LNCaP clone FGC (cell line): Measurements from ENCODE around the gene NIN.

Experiments
- DNase-seq: peaks from one replicate; pipeline ENCODE4 v3.0.0-alpha.2; 2011; ENCODE audit warnings: low read depth
- H3K4me3 ChIP-seq: 2 replicates; pipeline ENCODE4 v1.5.1; 2011; ENCODE audit warnings: mild to moderate bottlenecking, low read depth, low read length, control low read depth
- CTCF ChIP-seq: IDR thresholded peaks from 2 replicates; pipeline ENCODE4 v1.5.1; 2012; ENCODE audit warnings: mild to moderate bottlenecking; ENCODE audit not compliant: control insufficient read depth, insufficient read depth; ENCODE audit errors: extremely low read depth

The NIN gene

DNA sequence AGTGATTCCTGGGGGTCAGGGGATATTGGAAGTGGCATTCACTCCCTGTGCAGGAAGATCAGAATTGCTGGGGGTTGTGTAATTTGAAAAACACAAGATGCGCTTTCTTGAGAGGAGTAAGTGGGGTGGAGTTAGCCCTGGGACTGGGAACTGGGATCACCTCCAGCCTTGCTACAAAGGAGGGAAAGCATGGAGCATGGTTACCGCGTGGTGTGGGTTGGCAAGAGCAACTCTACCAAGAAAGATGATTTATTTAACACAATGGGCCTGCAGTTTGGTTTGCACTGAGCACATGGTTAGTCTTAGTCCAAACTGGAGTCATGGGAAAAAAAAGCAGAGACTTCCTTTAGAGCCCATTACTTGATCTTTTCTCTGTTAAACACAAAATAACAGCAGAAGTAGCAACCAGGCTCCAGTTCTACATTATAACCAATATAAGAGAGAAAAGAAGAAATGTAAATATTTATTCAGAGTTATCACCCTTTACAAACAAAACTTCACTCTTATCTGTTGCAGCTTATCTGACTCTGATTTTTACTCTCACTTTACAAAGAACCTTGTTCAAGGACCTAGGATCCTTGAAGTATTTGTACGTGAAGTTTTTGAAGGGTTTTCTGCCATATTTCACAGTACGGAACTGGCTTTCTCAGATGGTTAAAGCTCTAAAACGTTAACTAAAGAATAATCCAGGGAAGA lies 2.1 kb upstream of the NIN start:
- TF ChIP-seq CTCF: no peak
- no peak for DNase-seq
- H3K4me3 ChIP-seq: no peak overlapping the region

DNA sequence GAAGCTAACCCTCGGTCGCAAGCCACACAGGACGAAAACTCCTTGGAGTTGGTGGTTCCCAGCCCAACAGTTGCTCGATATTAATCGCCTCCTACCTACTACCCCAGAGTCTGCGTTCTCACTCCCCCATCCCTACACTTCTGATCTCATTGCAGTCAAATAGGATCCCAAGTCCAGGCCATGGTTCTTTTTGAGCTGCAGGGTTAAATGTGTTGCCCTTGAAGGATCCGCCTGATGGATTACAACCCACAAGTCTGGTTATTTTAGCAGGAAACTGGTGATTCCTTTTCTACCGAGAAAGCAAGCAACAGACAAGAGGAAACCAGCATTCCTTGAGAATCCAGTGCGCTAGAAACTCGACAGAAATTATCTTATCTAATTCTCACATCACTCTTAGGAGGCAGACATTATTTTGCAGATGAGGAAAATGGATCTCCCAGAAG lies 785 bp upstream of the NIN start:
- TF ChIP-seq CTCF: no peak
- no peak for DNase-seq
- H3K4me3 ChIP-seq: peak overlapping the region; percentile 63

GRCh38 chr14:50830044-50830931 lies 674 bp downstream of the NIN start:
- no peak for DNase-seq
- TF ChIP-seq CTCF: no peak
- peak overlapping the region; percentile 65 for H3K4me3 ChIP-seq

DNA sequence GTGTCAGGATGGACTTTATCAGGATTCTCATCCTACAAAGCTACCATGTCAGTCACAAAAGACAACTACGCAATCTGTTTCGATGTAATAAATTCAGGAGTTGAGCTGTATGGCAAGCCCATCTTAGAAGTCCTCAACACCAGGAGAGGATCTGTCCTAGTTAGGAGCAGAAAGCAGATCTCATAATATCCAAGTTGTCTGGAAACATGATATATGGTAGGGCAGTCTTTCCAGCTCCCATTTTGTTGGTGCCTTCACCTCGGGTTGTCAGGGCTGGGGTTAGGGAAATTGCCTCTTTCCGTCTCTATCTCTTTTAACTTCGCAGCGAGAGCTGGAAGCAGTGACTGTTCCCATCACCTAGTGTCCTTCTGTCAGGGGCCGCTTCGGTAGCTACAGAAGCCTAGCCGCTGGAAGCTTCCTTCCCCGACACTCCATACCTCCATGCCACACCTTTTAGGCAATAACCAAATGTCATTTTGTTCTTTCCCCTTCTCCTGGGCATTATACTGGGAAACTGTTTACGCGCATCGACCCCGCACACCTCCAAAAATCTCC lies 1.4 kb downstream of the NIN start:
- no peak for DNase-seq
- TF ChIP-seq CTCF: no peak

DNA sequence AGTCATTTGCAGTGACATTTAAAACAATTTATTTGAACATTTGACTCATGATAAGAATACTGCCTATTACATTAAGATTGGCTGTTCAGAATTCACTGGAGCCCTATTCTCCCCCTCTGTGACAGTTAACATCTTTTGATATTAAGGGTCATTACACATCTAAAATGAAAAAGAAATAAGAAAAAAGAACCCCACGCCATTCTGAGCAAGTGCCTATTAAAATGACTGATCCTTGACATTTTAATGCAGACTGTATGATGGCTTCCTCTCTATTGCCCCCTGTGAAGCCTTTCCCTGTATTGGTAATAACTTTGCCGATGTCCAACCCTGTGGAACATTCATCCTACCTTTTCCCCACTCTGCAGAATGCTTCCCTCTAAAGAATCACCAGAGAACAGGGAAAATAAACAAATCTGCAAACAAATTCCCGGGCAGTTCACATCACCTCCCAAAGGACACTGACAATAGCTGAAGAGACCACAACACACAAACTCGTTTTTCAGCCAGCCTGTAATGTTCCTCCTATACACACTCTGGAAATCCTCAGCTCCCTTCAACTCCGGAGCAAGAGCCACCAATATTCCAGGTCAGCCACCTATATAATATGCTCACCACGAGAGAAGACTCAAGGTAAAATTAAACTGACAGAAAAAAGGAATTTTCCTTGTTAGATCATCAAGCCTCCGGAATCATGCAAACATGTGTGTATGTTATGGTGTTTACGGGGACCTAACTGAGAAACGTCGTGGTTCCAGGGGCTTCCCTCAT lies 2.1 kb downstream of the NIN start:
- DNase-seq: no peak
- TF ChIP-seq CTCF: no peak
- H3K4me3 ChIP-seq: no peak overlapping the region

More for the DNA sequence above, 1.4 kb downstream of the NIN start:
- H3K4me3 ChIP-seq: peak overlapping the region; percentile 65

GRCh38 chr14:50826681-50827080 lies 4.3 kb downstream of the NIN start:
- H3K4me3 ChIP-seq: no peak overlapping the region
- no peak for TF ChIP-seq CTCF
- no peak for DNase-seq
